BJ (cell line): ENCODE measurements around the gene VCL. TPM values are rescaled to one million over a fixed set of nuclear protein-coding genes. Genes with fewer than 3 reads are reported as not detected.
"Not testable (repeated sequence)": the region's sequence is repeated elsewhere in the genome, so short reads cannot be mapped to it uniquely, and the experiment has no call there.

ENCODE experiments used
- CTCF ChIA-PET: fragments of 350-600 bp; formaldehyde crosslinking; extraction: SDS; loops from one replicate; lab custom pipeline; 2021; ENCODE audit warnings: antibody characterized with exemption, inconsistent platforms; lab: Yijun Ruan, JAX
- POLR2A ChIA-PET: fragments of 300-600 bp; sonication (Branson Sonifier 250); formaldehyde crosslinking; extraction: SDS; loops from one replicate; lab custom pipeline; 2021; ENCODE audit warnings: antibody characterized with exemption; lab: Charles Lee
- DNase-seq: peaks from one replicate; pipeline ENCODE4 v3.0.0-alpha.2; 2011; ENCODE audit warnings: low read depth
- H3K27me3 ChIP-seq: 2 replicates; pipeline ENCODE4 v1.6.0; 2011; ENCODE audit warnings: low read length; ENCODE audit not compliant: control insufficient read depth, insufficient read depth
- H3K36me3 ChIP-seq: 2 replicates; pipeline ENCODE4 v1.5.1; 2011; ENCODE audit warnings: low read length; ENCODE audit not compliant: control insufficient read depth, insufficient read depth
- H3K4me3 ChIP-seq: 2 replicates; pipeline ENCODE4 v1.5.1; 2011; ENCODE audit warnings: low read depth, mild to moderate bottlenecking, control low read depth, low read length
- polyA plus RNA-seq: library from polyadenylated mRNA; depleted of rRNA; stranded (reverse); fragments of >200 nt; gene quantifications from 2 replicates; pipeline ENCODE4 v1.2.3, GENCODE V29; 2011
- TF ChIP-seq, protein P1 (sequence below): IDR thresholded peaks from 2 replicates; pipeline ENCODE4 v1.5.1; 2011; ENCODE audit warnings: low read depth, mild to moderate bottlenecking, control low read depth, inconsistent platforms, low read length, moderate library complexity; ENCODE audit not compliant: insufficient read depth

The VCL gene
- polyA plus RNA-seq, 1 experiment: 255 TPM

DNA sequence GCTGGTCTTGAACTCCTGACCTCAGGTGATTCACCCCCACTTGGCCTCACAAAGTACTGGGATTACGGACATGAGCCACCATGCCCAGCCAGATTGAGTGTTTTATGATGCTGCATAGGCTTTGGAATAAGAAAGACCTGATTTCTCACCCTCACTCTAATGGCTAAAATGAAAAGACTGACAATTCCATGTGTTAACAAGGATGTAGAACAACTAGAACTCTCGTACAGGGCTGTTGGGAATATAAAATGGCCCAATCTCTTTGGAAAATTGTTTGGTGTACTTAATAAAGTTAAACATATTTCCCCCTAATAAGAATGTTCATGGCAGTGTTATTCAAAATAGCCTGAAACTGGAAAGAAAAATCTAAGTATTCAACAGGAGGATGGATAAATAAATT lies 43.2 kb upstream of the VCL start:
- H3K27me3 ChIP-seq: no peaks in the 10 kb centered on the region
- H3K36me3 ChIP-seq: no peaks in the 10 kb centered on the region
- ChIA-PET CTCF (no interaction called here), POLR2A (no interaction called here)
- no peak overlapping the region for H3K4me3 ChIP-seq
- no peak for DNase-seq
- TF ChIP-seq, protein P1, sequence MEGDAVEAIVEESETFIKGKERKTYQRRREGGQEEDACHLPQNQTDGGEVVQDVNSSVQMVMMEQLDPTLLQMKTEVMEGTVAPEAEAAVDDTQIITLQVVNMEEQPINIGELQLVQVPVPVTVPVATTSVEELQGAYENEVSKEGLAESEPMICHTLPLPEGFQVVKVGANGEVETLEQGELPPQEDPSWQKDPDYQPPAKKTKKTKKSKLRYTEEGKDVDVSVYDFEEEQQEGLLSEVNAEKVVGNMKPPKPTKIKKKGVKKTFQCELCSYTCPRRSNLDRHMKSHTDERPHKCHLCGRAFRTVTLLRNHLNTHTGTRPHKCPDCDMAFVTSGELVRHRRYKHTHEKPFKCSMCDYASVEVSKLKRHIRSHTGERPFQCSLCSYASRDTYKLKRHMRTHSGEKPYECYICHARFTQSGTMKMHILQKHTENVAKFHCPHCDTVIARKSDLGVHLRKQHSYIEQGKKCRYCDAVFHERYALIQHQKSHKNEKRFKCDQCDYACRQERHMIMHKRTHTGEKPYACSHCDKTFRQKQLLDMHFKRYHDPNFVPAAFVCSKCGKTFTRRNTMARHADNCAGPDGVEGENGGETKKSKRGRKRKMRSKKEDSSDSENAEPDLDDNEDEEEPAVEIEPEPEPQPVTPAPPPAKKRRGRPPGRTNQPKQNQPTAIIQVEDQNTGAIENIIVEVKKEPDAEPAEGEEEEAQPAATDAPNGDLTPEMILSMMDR: no peak

DNA sequence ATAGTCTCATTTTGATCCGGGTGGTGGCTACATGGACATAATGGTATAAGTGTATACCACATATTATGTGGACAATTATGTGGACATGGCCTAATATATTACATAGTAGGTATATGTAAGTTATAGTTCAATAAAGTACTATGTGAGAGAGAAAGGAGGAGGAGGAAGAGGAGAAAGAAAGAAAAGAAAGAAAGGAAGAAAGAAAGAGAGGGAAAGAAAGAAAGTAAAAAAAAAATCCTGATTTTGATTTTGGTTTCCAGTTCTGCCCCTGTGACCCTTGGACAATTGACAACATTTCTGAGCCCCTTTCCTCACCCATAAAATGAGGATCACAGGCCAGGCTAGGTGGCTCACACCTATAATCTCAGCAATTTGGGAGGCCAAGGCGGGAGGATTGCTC lies 42.2 kb upstream of the VCL start:
- ChIA-PET POLR2A (no interaction called here), CTCF (interaction anchor here (1.6 to 3.5 kb wide), 3 partner anchors 12 to 76 kb away, joined by 5 to 27 read pairs (median 16); no protein-coding TSS in a partner anchor)
- no peak for DNase-seq
- H3K4me3 ChIP-seq: no peak overlapping the region
- H3K27me3 ChIP-seq: no peaks in the 10 kb centered on the region
- H3K36me3 ChIP-seq: no peaks in the 10 kb centered on the region
- TF ChIP-seq, protein P1: no peak

DNA sequence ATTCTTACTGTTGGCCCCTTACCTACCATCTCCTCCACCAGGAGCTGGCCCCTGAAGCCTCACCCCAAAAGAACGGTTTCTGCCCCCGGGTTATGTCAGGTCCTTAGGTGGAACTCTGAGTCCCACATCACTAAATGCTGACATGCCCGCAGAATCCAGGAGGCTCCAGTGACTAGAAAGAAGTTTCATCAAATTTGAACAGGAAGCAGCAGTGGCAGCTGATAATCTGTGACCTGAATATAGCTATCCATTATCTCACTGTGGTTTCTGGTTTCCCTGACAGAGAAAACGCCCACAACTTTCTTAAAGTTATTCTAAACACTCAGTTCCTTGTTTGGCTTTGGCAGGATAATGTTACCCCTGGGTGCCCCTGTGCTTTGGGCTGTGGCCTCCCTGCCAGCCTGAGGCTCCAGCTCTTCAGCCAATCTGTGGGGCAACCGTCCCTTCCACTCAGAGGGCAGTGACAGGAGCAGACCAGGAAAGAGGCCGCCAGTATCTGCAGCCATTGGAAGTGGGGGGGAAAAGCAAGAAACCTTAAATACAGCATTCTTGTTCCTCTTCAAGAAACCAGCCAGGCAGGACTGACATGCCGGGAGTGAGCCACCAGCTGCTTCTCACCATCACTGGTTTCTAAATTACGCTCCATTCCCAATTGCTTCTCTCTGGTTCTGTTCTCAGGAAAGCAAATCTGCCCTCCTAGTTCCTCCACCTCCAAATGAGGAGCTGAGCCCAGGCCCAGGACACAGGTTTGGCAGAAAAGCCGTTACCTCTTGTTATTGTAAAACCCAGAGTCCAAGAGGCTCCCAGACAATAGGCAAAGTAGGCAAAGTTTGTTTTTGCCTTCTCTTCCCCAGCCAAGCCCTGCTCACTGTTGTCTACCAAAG lies 41.2 kb upstream of the VCL start:
- TF ChIP-seq, protein P1: no peak
- ChIA-PET POLR2A (interaction anchor here (0.6 kb wide), 1 partner anchor 173 kb away, joined by 3 read pairs; no protein-coding TSS in a partner anchor), CTCF (interaction anchor here (0.6 to 3.5 kb wide), 20 partner anchors 11 to 1820 kb away, joined by 3 to 27 read pairs (median 4); no protein-coding TSS in a partner anchor)
- Histone ChIP-seq H3K27me3 (no peaks in the 10 kb centered on the region), H3K36me3 (no peaks in the 10 kb centered on the region), H3K4me3 (no peak overlapping the region)
- DNase-seq: no peak

DNA sequence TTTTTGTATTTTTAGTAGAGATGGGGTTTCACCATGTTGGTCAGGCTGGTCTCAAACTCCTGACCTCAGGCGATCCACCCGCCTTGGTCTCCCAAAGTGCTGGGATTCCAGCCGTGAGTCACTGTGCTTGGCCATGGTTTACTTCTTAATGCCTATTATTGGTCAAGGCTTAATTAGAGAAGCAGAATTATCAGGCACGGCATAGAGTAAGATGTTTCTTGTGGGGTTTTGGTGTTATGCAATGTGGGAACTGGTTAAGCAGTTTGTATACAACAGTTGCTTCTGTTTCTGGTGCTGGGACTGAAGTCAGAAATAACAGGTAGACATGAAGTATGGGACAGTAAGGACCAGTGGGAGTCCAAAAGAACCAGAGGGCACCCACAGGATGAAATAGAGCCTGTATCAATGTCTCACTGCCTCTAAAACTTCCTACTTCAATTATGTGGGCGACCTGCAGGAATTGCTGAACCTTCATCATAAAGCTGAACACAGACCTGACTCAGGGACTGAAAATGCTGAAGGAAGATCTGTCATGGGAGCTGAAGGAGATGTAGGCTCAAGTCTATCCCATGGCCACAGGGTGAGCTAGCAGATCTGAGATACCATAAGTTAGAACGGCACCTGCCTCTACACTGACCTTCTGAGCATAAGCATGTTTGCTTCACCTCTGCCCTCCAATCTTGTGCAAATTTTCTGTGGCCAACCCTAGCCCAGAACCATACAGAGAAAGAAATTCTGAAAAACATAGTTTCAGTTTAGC lies 38.3 kb upstream of the VCL start:
- Histone ChIP-seq H3K4me3 (no peak overlapping the region), H3K36me3 (no peaks in the 10 kb centered on the region), H3K27me3 (no peaks in the 10 kb centered on the region)
- POLR2A ChIA-PET: interaction anchor here (1.0 kb wide), 1 partner anchor 19 kb away, joined by 3 read pairs; no protein-coding TSS in a partner anchor
- CTCF ChIA-PET: interaction anchor here (0.9 to 1.8 kb wide), 5 partner anchors 15 to 122 kb away, joined by 3 to 5 read pairs (median 3); partner anchors contain the start of gene VCL
- TF ChIP-seq, protein P1: no peak
- no peak for DNase-seq

DNA sequence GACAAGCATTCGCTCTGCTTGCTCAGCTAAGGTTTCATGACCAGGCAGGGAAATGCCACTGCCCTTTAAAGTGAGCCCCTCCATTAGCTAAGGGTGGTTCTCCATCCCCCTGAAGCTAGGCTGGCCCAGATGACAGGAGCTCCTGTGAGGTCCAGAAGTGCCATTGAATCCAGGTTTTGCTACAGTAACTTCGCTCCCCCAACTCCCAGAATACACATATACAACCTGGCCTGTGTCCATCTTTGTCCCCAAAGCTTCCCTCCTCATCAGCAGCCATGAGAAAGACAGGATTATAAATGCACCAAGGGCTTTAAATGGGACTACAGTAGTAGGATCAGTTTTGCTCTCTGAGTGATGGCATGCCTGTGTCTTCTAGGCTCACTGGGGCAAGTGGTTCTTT lies 35.5 kb upstream of the VCL start:
- CTCF ChIA-PET: no interaction called here
- POLR2A ChIA-PET: no interaction called here
- TF ChIP-seq, protein P1: no peak

DNA sequence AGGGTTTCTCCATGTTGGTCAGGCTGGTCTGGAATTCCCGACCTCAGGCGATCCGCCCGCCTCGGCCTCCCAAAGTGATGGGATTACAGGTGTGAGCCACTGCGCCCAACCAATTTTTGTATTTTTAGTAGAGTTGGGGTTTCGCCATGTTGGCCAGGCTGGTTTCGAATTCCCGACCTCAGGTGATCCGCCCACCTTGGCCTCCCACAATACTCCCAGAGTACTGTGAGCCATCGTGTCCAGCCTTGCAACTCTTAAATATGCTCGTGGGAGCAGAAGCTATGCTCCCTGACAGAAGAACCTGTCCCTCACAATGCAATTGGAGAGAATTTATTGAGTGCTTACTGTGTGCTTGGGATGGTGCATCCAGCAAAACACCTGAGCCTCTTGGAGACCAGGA lies 34.4 kb upstream of the VCL start:
- CTCF ChIA-PET, H3K36me3 ChIP-seq, POLR2A ChIA-PET, DNase-seq, H3K27me3 ChIP-seq, H3K4me3 ChIP-seq: not testable (repeated sequence)

More for the DNA sequence above, 35.5 kb upstream of the VCL start:
- H3K27me3 ChIP-seq: no peaks in the 10 kb centered on the region
- DNase-seq: no peak
- H3K36me3 ChIP-seq: no peaks in the 10 kb centered on the region
- no peak overlapping the region for H3K4me3 ChIP-seq
